Panc1 (cell line): ENCODE data around the gene ATF7. TPM values are rescaled to one million over a fixed set of nuclear protein-coding genes. Genes with fewer than 3 reads are reported as not detected.

Experiments used
- ATAC-seq: fragments of 200-7000 bp; cut with Tn5 transposase; 2 replicates; pipeline ENCODE4 v1.9.1; 2020; ENCODE audit warnings: mild to moderate bottlenecking, moderate library complexity
- BruUV-seq: library from RNA; stranded (reverse); fragments of 400-500 nt; replicated peaks from 2 replicates; lab custom pipeline; 2021; lab: Mats Ljungman, UMichigan
- CTCF ChIA-PET: fragments of 300-600 bp; sonication (Branson Sonifier 250); formaldehyde crosslinking; loops from one replicate; lab custom pipeline; 2022; ENCODE audit warnings: antibody characterized with exemption; lab: Charles Lee
- POLR2A ChIA-PET: fragments of 300-600 bp; sonication (Branson Sonifier 250); formaldehyde crosslinking; loops from one replicate; lab custom pipeline; 2022; ENCODE audit warnings: antibody characterized with exemption; lab: Charles Lee
- DNase-seq: peaks from one replicate; pipeline ENCODE4 v3.0.0-alpha.2; 2010; ENCODE audit warnings: low read depth, low spot score
- H3K27ac ChIP-seq: 2 replicates; pipeline ENCODE4 v1.5.1; 2011; ENCODE audit warnings: mild to moderate bottlenecking, low read length, inconsistent platforms
- H3K27me3 ChIP-seq: fragments of 200-500 bp; sonication (Bioruptor generic); 2 replicates; pipeline ENCODE4 v1.6.0; 2014; ENCODE audit warnings: low read length, inconsistent platforms; ENCODE audit not compliant: control insufficient read depth, insufficient read depth
- H3K36me3 ChIP-seq: fragments of 200-500 bp; sonication (Bioruptor generic); 2 replicates; pipeline ENCODE4 v1.5.1; 2014; ENCODE audit warnings: inconsistent platforms, mild to moderate bottlenecking, low read length, moderate library complexity; ENCODE audit not compliant: control insufficient read depth, insufficient read depth
- H3K4me1 ChIP-seq: 2 replicates; pipeline ENCODE4 v1.5.1; 2011; ENCODE audit warnings: inconsistent platforms, mild to moderate bottlenecking, low read length, moderate library complexity; ENCODE audit not compliant: control insufficient read depth, insufficient read depth
- H3K4me3 ChIP-seq, 2 experiments: 2 replicates each; pipeline ENCODE4 v1.5.1; 2011 to 2012; ENCODE audit warnings: low read depth in 2 of 2, low read length in 2 of 2, mild to moderate bottlenecking in 2 of 2, inconsistent platforms in 1 of 2, moderate library complexity in 1 of 2
- H3K9me3 ChIP-seq: fragments of 200-500 bp; sonication (Bioruptor generic); 2 replicates; pipeline ENCODE4 v1.5.1; 2014; ENCODE audit warnings: low read depth, mild to moderate bottlenecking, inconsistent platforms, low read length, moderate library complexity; ENCODE audit not compliant: control insufficient read depth, insufficient read depth
- POLR2AphosphoS5 ChIP-seq: IDR thresholded peaks from 2 replicates; pipeline ENCODE4 v1.6.1; 2012; ENCODE audit warnings: mild to moderate bottlenecking, low read depth, low read length, moderate library complexity
- SIN3A ChIP-seq: IDR thresholded peaks from 2 replicates; pipeline ENCODE4 v1.6.1; 2012; ENCODE audit warnings: low read depth, mild to moderate bottlenecking, low read length, moderate library complexity, borderline replicate concordance; ENCODE audit not compliant: insufficient read depth
- TCF7L2 ChIP-seq: IDR thresholded peaks from 2 replicates; pipeline ENCODE4 v1.6.1; 2011; ENCODE audit warnings: mild to moderate bottlenecking, low read depth, low read length, inconsistent platforms
- in situ Hi-C: cut with HindIII; loops from 2 replicates; pipeline ENCODE4 v1.10.0; 2016; ENCODE audit warnings: low sequenced_read_pairs, low pct_unique_long_range_greater_than_20kb
- intact Hi-C: fragments of 100-400 bp; cut with micrococcal nuclease; formaldehyde crosslinking; loops from one replicate; pipeline ENCODE4 v1.10.0; 2022; ENCODE audit not compliant: unreplicated experiment
- total RNA-seq: library from RNA; stranded (reverse); gene quantifications from one replicate; pipeline ENCODE4 v1.2.1, GENCODE V29; 2021; ENCODE audit not compliant: unreplicated experiment
- TF ChIP-seq, protein P1 (sequence below), 2 experiments: IDR thresholded peaks; 2 replicates each; pipeline ENCODE4 v1.6.1; 2011 to 2012; ENCODE audit warnings: low read depth in 2 of 2, control low read depth in 1 of 2, low read length in 1 of 2, mild to moderate bottlenecking in 1 of 2, moderate library complexity in 1 of 2; ENCODE audit not compliant: insufficient read depth in 1 of 2
- TF ChIP-seq, protein P2 (sequence below): fragments of 450-650 bp; IDR thresholded peaks from 2 replicates; pipeline ENCODE4 v1.5.1; 2017; ENCODE audit warnings: mild to moderate bottlenecking

The ATF7 gene
- total RNA-seq, 1 experiment from 2014 or later: 29.5 TPM

GRCh38 chr12:53532021-53532420 lies 94.2 kb downstream of the ATF7 start:
- Histone ChIP-seq H3K27me3 (no peaks in the 10 kb centered on the region), H3K4me1 (no peaks in the 10 kb centered on the region), H3K4me3 (no peak overlapping the region), H3K36me3 (peaks cover 27% of the 10 kb centered on the region), H3K27ac (no peak overlapping the region), H3K9me3 (no peaks in the 10 kb centered on the region)
- ATAC-seq (no peak), DNase-seq (no peak)
- no TSS peak for BruUV-seq
- in situ Hi-C loops (no loop called here), intact Hi-C loops (no loop called here)
- ChIA-PET CTCF (no interaction called here), POLR2A (no interaction called here)
- TF ChIP-seq TCF7L2 (no peak), POLR2AphosphoS5 (no peak), SIN3A (no peak)

DNA sequence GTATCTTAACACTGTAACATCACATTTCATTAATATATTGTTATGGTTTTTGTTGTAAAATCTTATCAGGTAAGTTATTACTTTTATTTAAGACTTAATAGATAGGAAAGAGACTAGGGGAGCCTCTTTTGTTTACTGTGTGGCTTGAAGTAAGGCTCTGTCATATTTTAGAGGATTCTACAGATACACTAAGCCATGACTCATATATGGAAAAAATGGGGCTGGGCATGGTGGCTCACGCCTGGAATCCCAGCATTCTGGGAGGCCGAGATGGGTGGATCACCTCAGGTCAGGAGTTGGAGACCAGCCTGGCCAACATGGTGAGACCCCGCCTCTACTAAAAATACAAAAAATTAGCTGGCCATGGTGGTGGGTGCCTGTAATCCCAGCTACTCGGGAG lies 95.3 kb downstream of the ATF7 start:
- peaks cover 29% of the 10 kb centered on the region for H3K36me3 ChIP-seq
- no peaks in the 10 kb centered on the region for H3K27me3 ChIP-seq
- in situ Hi-C loops (no loop called here), intact Hi-C loops (no loop called here)
- no peak overlapping the region for H3K27ac ChIP-seq
- TF ChIP-seq, protein P1, sequence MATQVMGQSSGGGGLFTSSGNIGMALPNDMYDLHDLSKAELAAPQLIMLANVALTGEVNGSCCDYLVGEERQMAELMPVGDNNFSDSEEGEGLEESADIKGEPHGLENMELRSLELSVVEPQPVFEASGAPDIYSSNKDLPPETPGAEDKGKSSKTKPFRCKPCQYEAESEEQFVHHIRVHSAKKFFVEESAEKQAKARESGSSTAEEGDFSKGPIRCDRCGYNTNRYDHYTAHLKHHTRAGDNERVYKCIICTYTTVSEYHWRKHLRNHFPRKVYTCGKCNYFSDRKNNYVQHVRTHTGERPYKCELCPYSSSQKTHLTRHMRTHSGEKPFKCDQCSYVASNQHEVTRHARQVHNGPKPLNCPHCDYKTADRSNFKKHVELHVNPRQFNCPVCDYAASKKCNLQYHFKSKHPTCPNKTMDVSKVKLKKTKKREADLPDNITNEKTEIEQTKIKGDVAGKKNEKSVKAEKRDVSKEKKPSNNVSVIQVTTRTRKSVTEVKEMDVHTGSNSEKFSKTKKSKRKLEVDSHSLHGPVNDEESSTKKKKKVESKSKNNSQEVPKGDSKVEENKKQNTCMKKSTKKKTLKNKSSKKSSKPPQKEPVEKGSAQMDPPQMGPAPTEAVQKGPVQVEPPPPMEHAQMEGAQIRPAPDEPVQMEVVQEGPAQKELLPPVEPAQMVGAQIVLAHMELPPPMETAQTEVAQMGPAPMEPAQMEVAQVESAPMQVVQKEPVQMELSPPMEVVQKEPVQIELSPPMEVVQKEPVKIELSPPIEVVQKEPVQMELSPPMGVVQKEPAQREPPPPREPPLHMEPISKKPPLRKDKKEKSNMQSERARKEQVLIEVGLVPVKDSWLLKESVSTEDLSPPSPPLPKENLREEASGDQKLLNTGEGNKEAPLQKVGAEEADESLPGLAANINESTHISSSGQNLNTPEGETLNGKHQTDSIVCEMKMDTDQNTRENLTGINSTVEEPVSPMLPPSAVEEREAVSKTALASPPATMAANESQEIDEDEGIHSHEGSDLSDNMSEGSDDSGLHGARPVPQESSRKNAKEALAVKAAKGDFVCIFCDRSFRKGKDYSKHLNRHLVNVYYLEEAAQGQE (IDR thresholded peaks at IDR 0.05; ENCODE audit: insufficient read depth in 1 of 2, low read depth in 2 of 2, low read length in 1 of 2): no peak
- TF ChIP-seq TCF7L2: no peak
- no peak for TF ChIP-seq SIN3A
- TF ChIP-seq, protein P2, sequence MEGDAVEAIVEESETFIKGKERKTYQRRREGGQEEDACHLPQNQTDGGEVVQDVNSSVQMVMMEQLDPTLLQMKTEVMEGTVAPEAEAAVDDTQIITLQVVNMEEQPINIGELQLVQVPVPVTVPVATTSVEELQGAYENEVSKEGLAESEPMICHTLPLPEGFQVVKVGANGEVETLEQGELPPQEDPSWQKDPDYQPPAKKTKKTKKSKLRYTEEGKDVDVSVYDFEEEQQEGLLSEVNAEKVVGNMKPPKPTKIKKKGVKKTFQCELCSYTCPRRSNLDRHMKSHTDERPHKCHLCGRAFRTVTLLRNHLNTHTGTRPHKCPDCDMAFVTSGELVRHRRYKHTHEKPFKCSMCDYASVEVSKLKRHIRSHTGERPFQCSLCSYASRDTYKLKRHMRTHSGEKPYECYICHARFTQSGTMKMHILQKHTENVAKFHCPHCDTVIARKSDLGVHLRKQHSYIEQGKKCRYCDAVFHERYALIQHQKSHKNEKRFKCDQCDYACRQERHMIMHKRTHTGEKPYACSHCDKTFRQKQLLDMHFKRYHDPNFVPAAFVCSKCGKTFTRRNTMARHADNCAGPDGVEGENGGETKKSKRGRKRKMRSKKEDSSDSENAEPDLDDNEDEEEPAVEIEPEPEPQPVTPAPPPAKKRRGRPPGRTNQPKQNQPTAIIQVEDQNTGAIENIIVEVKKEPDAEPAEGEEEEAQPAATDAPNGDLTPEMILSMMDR: no peak
- no peak for TF ChIP-seq POLR2AphosphoS5
- POLR2A ChIA-PET: no interaction called here
- H3K9me3 ChIP-seq: no peaks in the 10 kb centered on the region
- no TSS peak for BruUV-seq
- no peaks in the 10 kb centered on the region for H3K4me1 ChIP-seq
- ATAC-seq (no peak), DNase-seq (no peak)
- H3K4me3 ChIP-seq: no peak overlapping the region
- CTCF ChIA-PET: no interaction called here

GRCh38 chr12:53530061-53530460 lies 96.1 kb downstream of the ATF7 start:
- H3K27me3 ChIP-seq: no peaks in the 10 kb centered on the region
- no peak overlapping the region for H3K27ac ChIP-seq
- ChIA-PET POLR2A (interaction anchor here (0.6 kb wide), 1 partner anchor 153 kb away, joined by 4 read pairs; no protein-coding TSS in a partner anchor), CTCF (no interaction called here)
- no peak overlapping the region for H3K4me3 ChIP-seq
- no TSS peak for BruUV-seq
- DNase-seq (no peak), ATAC-seq (no peak)
- H3K9me3 ChIP-seq: no peaks in the 10 kb centered on the region
- TF ChIP-seq, protein P2: no peak
- TF ChIP-seq, protein P1 (IDR thresholded peaks at IDR 0.05; ENCODE audit: insufficient read depth in 1 of 2, low read depth in 2 of 2, low read length in 1 of 2): no peak
- TF ChIP-seq TCF7L2 (no peak), SIN3A (no peak), POLR2AphosphoS5 (no peak)
- H3K4me1 ChIP-seq: no peaks in the 10 kb centered on the region
- intact Hi-C loops: no loop called here
- peaks cover 25% of the 10 kb centered on the region for H3K36me3 ChIP-seq
- in situ Hi-C loops: no loop called here
